ENCODE data around the gene CIBAR2. TPM values are rescaled to one million over a fixed set of nuclear protein-coding genes. Genes with fewer than 3 reads are reported as not detected.

The CIBAR2 gene
- total and polyA plus RNA-seq, 10 of the 15 experiments (the other 5 are each of a cell fraction or from before 2014, with no cell fraction given): 0.05 to 0.16 (median 0.07) TPM; not detected in 7

GRCh38 chr16:85114909-85115567 lies 2.8 kb upstream of the CIBAR2 start:
- peaks cover 2% of the 10 kb centered on the region; the same call in 1 of the 2 replicates for H3K4me1 ChIP-seq (ENCODE audit: control insufficient read depth, insufficient read depth, low read length)
- SMC1A ChIA-PET (ENCODE audit: uncharacterized antibody, unreplicated experiment): interaction anchor here (0.6 to 1.6 kb wide), 23 partner anchors 10 to 501 kb away, joined by 3 to 10 read pairs (median 4); no protein-coding TSS in a partner anchor
- BruUV-seq (replicated peaks): no TSS peak
- no peaks in the 10 kb centered on the region; the same call in 2 of the 3 replicates for H3K9me3 ChIP-seq (replicated peaks; ENCODE audit: control insufficient read depth, insufficient read depth, low read length)
- 8% methylated on average over 20 of the region's 20 CpGs for WGBS (ENCODE audit: insufficient coverage, insufficient replicate concordance, low lambda C conversion rate, missing lambda C conversion rate)
- H4K20me1 ChIP-seq (ENCODE audit: control insufficient read depth, insufficient read depth): no peaks in the 10 kb centered on the region
- POLR2A ChIA-PET: interaction anchor here (0.7 kb wide), 1 partner anchor 14 kb away, joined by 5 read pairs; no protein-coding TSS in a partner anchor
- RAD21 ChIA-PET (ENCODE audit: unreplicated experiment): interaction anchor here (0.6 to 1.8 kb wide), 25 partner anchors 10 to 439 kb away, joined by 3 to 16 read pairs (median 5); no protein-coding TSS in a partner anchor
- FAIRE-seq (peak; percentile 89), DNase-seq (ENCODE audit: low read depth, low spot score) (peak; percentile 56), ATAC-seq (peak; percentile 95)
- H3K4me3 ChIP-seq: no peak overlapping the region
- no peaks in the 10 kb centered on the region for H3K79me2 ChIP-seq (ENCODE audit: control insufficient read depth, insufficient read depth, low read length)
- CTCF ChIA-PET: interaction anchor here (0.6 to 4.2 kb wide), 61 partner anchors 9 to 607 kb away, joined by 3 to 28 read pairs (median 4); no protein-coding TSS in a partner anchor
- H3K36me3 ChIP-seq (ENCODE audit: control insufficient read depth in 2 of 2, insufficient read depth in 2 of 2, low read length in 1 of 2): no peaks in the 10 kb centered on the region
- in situ Hi-C loops (cut with MboI) (no loop called here), intact Hi-C loops (cut with micrococcal nuclease; ENCODE audit: unreplicated experiment) (loop anchor here (1.0 to 10.0 kb wide), 7 partner anchors 112 to 495 kb away; no protein-coding TSS in a partner anchor)
- H3K9ac ChIP-seq (ENCODE audit: control insufficient read depth, insufficient read depth, low read length): no peak overlapping the region
- H3K27me3 ChIP-seq (replicated peaks in 1 of 2; ENCODE audit: control insufficient read depth in 2 of 2, insufficient read depth in 2 of 2, low read length in 1 of 2): no peaks in the 10 kb centered on the region
- peak overlapping the region; percentile 50; the same call in 1 of the 2 replicates for H3K4me2 ChIP-seq (ENCODE audit: control insufficient read depth, insufficient read depth)
- H2AFZ ChIP-seq (ENCODE audit: control insufficient read depth, low read depth, low read length): peak overlapping the region; percentile 59
- H3K27ac ChIP-seq (ENCODE audit: control insufficient read depth, insufficient read depth): peak overlapping the region; percentile 42; the same call in 1 of the 2 replicates
- TF ChIP-seq SMC3 (IDR thresholded peaks at IDR 0.05; ENCODE audit: borderline replicate concordance, low read length): peak; percentile 86
- peak; percentile 98 for TF ChIP-seq NR2F1 (conservative IDR thresholded peaks at IDR 0.05)
- TF ChIP-seq HDGF (IDR thresholded peaks at IDR 0.05): 0 out of 2 replicates have a peak, but pooled peaks have one; percentile 20
- TF ChIP-seq ZNF207 (IDR thresholded peaks at IDR 0.05; ENCODE audit: borderline replicate concordance): peak; percentile 87; the same call in 1 of the 2 replicates
- TF ChIP-seq NBN (IDR thresholded peaks at IDR 0.05): peak; percentile 88
- TF ChIP-seq FOXK2 (IDR thresholded peaks at IDR 0.05): no peak
- TF ChIP-seq SMAD1 (IDR thresholded peaks at IDR 0.05; ENCODE audit: low read depth, partially characterized antibody): no peak
- peak; percentile 52; a peak in 2 of 4 replicates for TF ChIP-seq BHLHE40 (IDR thresholded peaks at IDR 0.05; ENCODE audit: borderline replicate concordance in 1 of 2, low read depth in 2 of 2, low read length in 1 of 2)
- peak; percentile 60; the same call in 1 of the 3 replicates for TF ChIP-seq POU2F2 (IDR thresholded peaks at IDR 0.05; ENCODE audit: borderline replicate concordance, low read depth, low read length)
- peak; percentile 78 for TF ChIP-seq ZNF384 (IDR thresholded peaks at IDR 0.05; ENCODE audit: borderline replicate concordance, low read depth, low read length)
- TF ChIP-seq BCLAF1 (IDR thresholded peaks at IDR 0.05): no peak
- peak; percentile 53; the same call in 1 of the 2 replicates for TF ChIP-seq YBX1 (IDR thresholded peaks at IDR 0.05)
- peak; percentile 98 for TF ChIP-seq SMARCA5 (IDR thresholded peaks at IDR 0.05)
- no peak for TF ChIP-seq SIN3A (IDR thresholded peaks at IDR 0.05; ENCODE audit: low read depth, low read length)
- no peak for TF ChIP-seq HDAC2 (IDR thresholded peaks at IDR 0.05)
- peak; percentile 50; the same call in 1 of the 2 replicates for TF ChIP-seq CBFB (IDR thresholded peaks at IDR 0.05; ENCODE audit: low read depth)
- TF ChIP-seq, protein P1, sequence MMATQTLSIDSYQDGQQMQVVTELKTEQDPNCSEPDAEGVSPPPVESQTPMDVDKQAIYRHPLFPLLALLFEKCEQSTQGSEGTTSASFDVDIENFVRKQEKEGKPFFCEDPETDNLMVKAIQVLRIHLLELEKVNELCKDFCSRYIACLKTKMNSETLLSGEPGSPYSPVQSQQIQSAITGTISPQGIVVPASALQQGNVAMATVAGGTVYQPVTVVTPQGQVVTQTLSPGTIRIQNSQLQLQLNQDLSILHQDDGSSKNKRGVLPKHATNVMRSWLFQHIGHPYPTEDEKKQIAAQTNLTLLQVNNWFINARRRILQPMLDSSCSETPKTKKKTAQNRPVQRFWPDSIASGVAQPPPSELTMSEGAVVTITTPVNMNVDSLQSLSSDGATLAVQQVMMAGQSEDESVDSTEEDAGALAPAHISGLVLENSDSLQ (IDR thresholded peaks at IDR 0.05): peak; percentile 23; the same call in 1 of the 2 replicates
- TF ChIP-seq STAT1 (conservative IDR thresholded peaks at IDR 0.05): peak; percentile 74; the same call in 1 of the 2 replicates
- peak; percentile 69 for TF ChIP-seq DPF2 (IDR thresholded peaks at IDR 0.05)
